SK-N-SH treated with all-trans-retinoic acid at 6 μM for 48 hours (cell line): Measurements from ENCODE around the gene MTTP.
"Not testable (repeated sequence)": the region's sequence is repeated elsewhere in the genome, so short reads cannot be mapped to it uniquely, and the experiment has no call there.

Experiments
- ATAC-seq: fragments of 200-7000 bp; cut with Tn5 transposase; 3 replicates; pipeline ENCODE4 v1.9.1; 2020; ENCODE audit warnings: mild to moderate bottlenecking, moderate library complexity
- BACH2 ChIP-seq: fragments of 250-450 bp; sonication (Bioruptor Pico); IDR thresholded peaks from 2 replicates; pipeline ENCODE4 v1.9.0; 2021; ENCODE audit warnings: mild to moderate bottlenecking, borderline replicate concordance
- CSRNP3 ChIP-seq: fragments of 250-450 bp; sonication (Bioruptor Pico); IDR thresholded peaks from 2 replicates; pipeline ENCODE4 v1.5.1; 2021; ENCODE audit warnings: mild to moderate bottlenecking, moderate library complexity
- ESRRG ChIP-seq: fragments of 250-450 bp; sonication (Bioruptor Pico); IDR thresholded peaks from 2 replicates; pipeline ENCODE4 v1.6.1; 2021; ENCODE audit warnings: mild to moderate bottlenecking
- GLIS3 ChIP-seq: fragments of 250-450 bp; sonication (Bioruptor Pico); IDR thresholded peaks from 2 replicates; pipeline ENCODE4 v1.5.0; 2020; ENCODE audit warnings: mild to moderate bottlenecking, moderate library complexity
- ISL1 ChIP-seq: fragments of 250-450 bp; sonication (Bioruptor Pico); IDR thresholded peaks from 2 replicates; pipeline ENCODE4 v2.1.2; 2022; ENCODE audit warnings: mild to moderate bottlenecking, moderate library complexity
- OSR1 ChIP-seq: fragments of 250-450 bp; sonication (Bioruptor Pico); IDR thresholded peaks from 2 replicates; pipeline ENCODE4 v1.8.0; 2022; ENCODE audit warnings: moderate library complexity, mild to moderate bottlenecking, inconsistent platforms
- POU6F1 ChIP-seq: fragments of 250-450 bp; sonication (Bioruptor Pico); IDR thresholded peaks from 2 replicates; pipeline ENCODE4 v1.8.0; 2021; ENCODE audit warnings: low read depth, mild to moderate bottlenecking, moderate library complexity, borderline replicate concordance
- PPARA ChIP-seq: fragments of 250-450 bp; sonication (Bioruptor Pico); IDR thresholded peaks from 2 replicates; pipeline ENCODE4 v1.5.0; 2020; ENCODE audit warnings: mild to moderate bottlenecking, borderline replicate concordance
- SNAI2 ChIP-seq: fragments of 250-450 bp; sonication (Bioruptor Pico); IDR thresholded peaks from 2 replicates; pipeline ENCODE4 v1.5.0; 2020; ENCODE audit warnings: mild to moderate bottlenecking, moderate library complexity
- TCF4 ChIP-seq: fragments of 250-450 bp; sonication (Bioruptor Pico); IDR thresholded peaks from 2 replicates; pipeline ENCODE4 v1.8.0; 2021; ENCODE audit warnings: mild to moderate bottlenecking, moderate library complexity, borderline replicate concordance
- TOX ChIP-seq: fragments of 250-450 bp; sonication (Bioruptor Pico); IDR thresholded peaks from 2 replicates; pipeline ENCODE4 v1.8.0; 2021; ENCODE audit warnings: mild to moderate bottlenecking, moderate library complexity, borderline replicate concordance
- TSHZ2 ChIP-seq: fragments of 250-450 bp; sonication (Bioruptor Pico); IDR thresholded peaks from 2 replicates; pipeline ENCODE4 v1.5.0; 2020; ENCODE audit warnings: mild to moderate bottlenecking, moderate library complexity
- ZC3H10 ChIP-seq: fragments of 250-450 bp; sonication (Bioruptor Pico); IDR thresholded peaks from 2 replicates; pipeline ENCODE4 v1.5.1; 2021; ENCODE audit warnings: mild to moderate bottlenecking, moderate library complexity
- ZFP30 ChIP-seq: fragments of 450-650 bp; formaldehyde crosslinking; IDR thresholded peaks from 2 replicates; pipeline ENCODE4 v1.5.0; 2022; ENCODE audit warnings: mild to moderate bottlenecking, moderate library complexity
- ZNF565 ChIP-seq: fragments of 450-650 bp; formaldehyde crosslinking; conservative IDR thresholded peaks from 2 replicates; pipeline ENCODE4 v1.5.0; 2020; ENCODE audit warnings: low read depth, mild to moderate bottlenecking, moderate library complexity
- ZNF70 ChIP-seq: fragments of 450-650 bp; formaldehyde crosslinking; IDR thresholded peaks from 2 replicates; pipeline ENCODE4 v1.5.0; 2020; ENCODE audit warnings: mild to moderate bottlenecking, moderate library complexity
- ZNF8 ChIP-seq: fragments of 450-650 bp; formaldehyde crosslinking; IDR thresholded peaks from 2 replicates; pipeline ENCODE4 v1.5.0; 2020; ENCODE audit warnings: mild to moderate bottlenecking, moderate library complexity
- TF ChIP-seq, protein P1 (sequence below): fragments of 250-450 bp; sonication (Bioruptor Pico); IDR thresholded peaks from 2 replicates; pipeline ENCODE4 v1.5.1; 2020; ENCODE audit warnings: low read depth, mild to moderate bottlenecking, moderate library complexity
- TF ChIP-seq, protein P2 (sequence below): fragments of 250-450 bp; sonication (Bioruptor Pico); IDR thresholded peaks from 2 replicates; pipeline ENCODE4 v1.8.0; 2020; ENCODE audit warnings: mild to moderate bottlenecking, moderate library complexity, borderline replicate concordance

The MTTP gene

DNA sequence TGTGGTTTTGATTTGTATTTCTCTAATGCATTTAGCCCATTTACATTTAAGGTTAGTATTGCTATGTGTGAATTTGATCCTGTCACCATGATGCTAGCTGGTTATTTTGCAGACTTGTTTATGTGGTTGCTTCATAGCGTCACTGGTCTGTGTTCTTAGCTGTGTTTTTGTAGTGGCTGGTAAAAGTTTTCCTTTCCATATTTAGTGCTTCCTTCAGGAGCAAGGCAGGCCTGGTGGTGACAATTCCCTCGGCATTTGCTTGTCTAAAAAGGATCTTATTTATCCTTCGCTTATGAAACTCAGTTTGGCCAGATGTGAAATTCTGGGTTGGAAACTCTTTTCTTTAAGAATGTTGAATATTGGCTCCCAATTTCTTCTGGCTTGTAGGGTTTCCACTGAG, 39.9 kb upstream of the MTTP start:
- ATAC-seq: not testable (repeated sequence)

DNA sequence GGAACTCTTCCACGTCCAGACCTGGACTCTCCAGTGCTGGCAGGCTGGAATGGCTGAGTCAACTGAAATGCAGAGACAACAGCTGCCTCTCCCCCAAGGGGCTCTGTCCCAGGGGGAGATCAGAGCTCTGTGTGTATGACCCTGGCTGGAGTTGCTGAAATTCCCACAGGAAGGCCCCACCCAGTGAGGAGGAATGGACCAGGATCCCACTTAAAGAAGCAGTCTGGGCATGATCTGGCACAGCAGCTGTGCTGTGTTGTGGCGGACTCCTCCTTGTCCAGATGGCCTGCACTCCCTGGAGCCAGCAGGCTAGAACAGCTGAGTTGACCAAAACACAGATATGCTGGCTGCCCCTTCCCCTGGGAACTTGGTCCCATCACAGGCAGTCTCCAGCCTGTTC, 38.4 kb upstream of the MTTP start:
- no peak for ATAC-seq
- peak; percentile 25; the same call in 1 of the 2 replicates for TF ChIP-seq TCF4
- TF ChIP-seq, protein P1, sequence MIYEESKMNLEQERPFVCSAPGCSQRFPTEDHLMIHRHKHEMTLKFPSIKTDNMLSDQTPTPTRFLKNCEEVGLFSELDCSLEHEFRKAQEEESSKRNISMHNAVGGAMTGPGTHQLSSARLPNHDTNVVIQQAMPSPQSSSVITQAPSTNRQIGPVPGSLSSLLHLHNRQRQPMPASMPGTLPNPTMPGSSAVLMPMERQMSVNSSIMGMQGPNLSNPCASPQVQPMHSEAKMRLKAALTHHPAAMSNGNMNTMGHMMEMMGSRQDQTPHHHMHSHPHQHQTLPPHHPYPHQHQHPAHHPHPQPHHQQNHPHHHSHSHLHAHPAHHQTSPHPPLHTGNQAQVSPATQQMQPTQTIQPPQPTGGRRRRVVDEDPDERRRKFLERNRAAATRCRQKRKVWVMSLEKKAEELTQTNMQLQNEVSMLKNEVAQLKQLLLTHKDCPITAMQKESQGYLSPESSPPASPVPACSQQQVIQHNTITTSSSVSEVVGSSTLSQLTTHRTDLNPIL (CRISPR knock-in tag): no peak

DNA sequence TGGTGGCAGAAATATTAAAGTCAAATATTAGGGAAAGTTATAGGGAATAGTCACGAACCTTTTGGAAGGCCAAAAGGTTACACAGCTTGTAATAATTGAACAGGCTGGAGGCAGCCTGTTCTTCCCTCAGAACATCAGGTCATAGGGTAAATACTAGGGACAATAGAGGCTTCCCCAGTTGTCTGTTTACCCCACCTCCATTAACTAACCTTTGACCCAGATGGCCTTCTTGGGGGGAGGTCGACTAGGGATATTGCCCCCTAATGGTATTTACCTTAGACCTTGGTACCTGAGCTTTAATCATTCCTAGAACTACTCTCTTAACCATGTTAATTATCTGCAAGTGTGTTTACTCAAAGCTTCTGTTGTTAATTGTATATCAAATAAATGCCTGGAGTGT, 37.8 kb upstream of the MTTP start:
- no peak for ATAC-seq
- TF ChIP-seq POU6F1 (CRISPR knock-in tag) (no peak), ZNF8 (no peak), PPARA (CRISPR knock-in tag) (no peak), BACH2 (CRISPR knock-in tag) (no peak), ZC3H10 (CRISPR knock-in tag) (no peak), TSHZ2 (CRISPR knock-in tag) (no peak), GLIS3 (CRISPR knock-in tag) (no peak), ZFP30 (no peak), ZNF565 (no peak), ZNF70 (CRISPR knock-in tag) (no peak)
- TF ChIP-seq, protein P2, sequence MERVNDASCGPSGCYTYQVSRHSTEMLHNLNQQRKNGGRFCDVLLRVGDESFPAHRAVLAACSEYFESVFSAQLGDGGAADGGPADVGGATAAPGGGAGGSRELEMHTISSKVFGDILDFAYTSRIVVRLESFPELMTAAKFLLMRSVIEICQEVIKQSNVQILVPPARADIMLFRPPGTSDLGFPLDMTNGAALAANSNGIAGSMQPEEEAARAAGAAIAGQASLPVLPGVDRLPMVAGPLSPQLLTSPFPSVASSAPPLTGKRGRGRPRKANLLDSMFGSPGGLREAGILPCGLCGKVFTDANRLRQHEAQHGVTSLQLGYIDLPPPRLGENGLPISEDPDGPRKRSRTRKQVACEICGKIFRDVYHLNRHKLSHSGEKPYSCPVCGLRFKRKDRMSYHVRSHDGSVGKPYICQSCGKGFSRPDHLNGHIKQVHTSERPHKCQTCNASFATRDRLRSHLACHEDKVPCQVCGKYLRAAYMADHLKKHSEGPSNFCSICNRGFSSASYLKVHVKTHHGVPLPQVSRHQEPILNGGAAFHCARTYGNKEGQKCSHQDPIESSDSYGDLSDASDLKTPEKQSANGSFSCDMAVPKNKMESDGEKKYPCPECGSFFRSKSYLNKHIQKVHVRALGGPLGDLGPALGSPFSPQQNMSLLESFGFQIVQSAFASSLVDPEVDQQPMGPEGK (CRISPR knock-in tag): no peak
- TF ChIP-seq, all 23 proteins: peak for 0

DNA sequence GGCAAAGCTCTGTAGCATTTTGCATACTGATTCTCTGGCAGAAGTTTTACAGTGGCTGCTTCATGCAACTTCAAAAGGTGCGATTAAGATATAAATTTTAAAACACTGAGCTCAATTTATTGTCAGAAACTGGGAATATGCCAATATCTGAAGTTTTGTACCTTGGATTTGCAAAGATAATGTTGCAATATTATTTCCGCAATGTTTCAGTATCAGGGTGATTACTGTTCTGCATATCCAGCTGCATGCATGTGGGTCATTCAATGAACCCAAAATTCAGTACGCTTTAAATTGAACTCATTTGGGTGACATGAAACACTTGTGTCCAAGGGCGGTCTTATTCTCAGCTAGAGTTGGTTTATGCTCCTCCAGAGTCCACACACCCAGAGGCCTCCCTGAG, 37.0 kb upstream of the MTTP start:
- ATAC-seq: no peak
- no peak for TF ChIP-seq SNAI2 (CRISPR knock-in tag)

GRCh38 chr4:99540277-99540939, 34.2 kb upstream of the MTTP start:
- ATAC-seq: no peak
- no peak for TF ChIP-seq TOX (CRISPR knock-in tag)
- no peak for TF ChIP-seq ISL1 (CRISPR knock-in tag)
- no peak for TF ChIP-seq POU6F1 (CRISPR knock-in tag)
- TF ChIP-seq, protein P1 (CRISPR knock-in tag): no peak
- no peak for TF ChIP-seq ESRRG (CRISPR knock-in tag)
- TF ChIP-seq CSRNP3: no peak
- TF ChIP-seq ZFP30: no peak
- TF ChIP-seq ZNF70 (CRISPR knock-in tag): no peak
- no peak for TF ChIP-seq OSR1
- TF ChIP-seq TSHZ2 (CRISPR knock-in tag): no peak
- no peak for TF ChIP-seq ZNF8
- no peak for TF ChIP-seq ZC3H10 (CRISPR knock-in tag)
